ENCODE measurements around the gene ZNF718.
"Not testable (repeated sequence)": the region's sequence is repeated elsewhere in the genome, so short reads cannot be mapped to it uniquely, and the experiment has no call there.

The ZNF718 gene

GRCh38 chr4:161496-162284, 37.4 kb downstream of the ZNF718 start:
- no peak for DNase-seq

GRCh38 chr4:169640-170039, 45.3 kb downstream of the ZNF718 start:
- not testable (repeated sequence) for DNase-seq

- DNase-seq, result not testable (repeated sequence)
These were observed 47.0 kb downstream of the ZNF718 start for GRCh38 chr4:171318-171717.

- DNase-seq, result no peak
These were observed 49.5 kb downstream of the ZNF718 start for GRCh38 chr4:173666-174314.

- DNase-seq, result no peak
These were observed 51.7 kb downstream of the ZNF718 start for GRCh38 chr4:175986-176385.

DNA sequence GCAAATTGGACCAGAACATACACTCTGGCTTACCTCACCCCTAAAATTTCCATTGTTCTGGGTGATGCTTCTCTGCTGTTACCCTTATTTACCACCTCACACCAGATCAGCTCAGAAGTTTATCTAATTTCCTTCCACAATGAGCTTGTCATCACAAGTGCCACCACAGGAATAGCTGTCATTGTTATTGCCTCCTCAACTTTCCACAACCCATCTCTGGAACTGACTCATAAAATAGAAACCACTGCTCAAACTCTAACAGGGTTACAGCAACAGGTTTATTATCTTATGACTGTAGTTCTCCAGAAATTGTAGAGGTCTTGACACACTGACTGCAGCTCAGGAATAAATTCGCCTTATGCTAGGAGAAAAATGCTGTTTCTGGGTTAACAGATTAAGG, 52.7 kb downstream of the ZNF718 start:
- no peak for DNase-seq

DNA sequence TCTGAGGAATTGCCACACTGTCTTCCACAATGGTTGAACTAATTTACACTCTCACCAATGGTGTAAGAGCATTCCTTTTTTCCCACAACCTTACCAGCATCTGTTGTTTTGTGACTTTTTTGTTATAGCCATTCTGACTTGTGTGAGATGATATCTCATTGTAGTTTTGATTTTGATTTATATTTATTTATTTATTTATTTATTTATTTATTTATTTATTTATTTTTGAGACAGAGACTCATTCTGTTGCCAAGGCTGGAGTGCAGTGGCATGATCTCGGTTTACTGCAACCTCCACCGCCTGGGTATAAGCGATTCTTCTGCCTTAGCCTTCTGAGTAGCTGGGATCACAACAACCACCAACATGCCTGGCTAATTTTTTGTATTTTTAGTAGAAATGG, 57.9 kb downstream of the ZNF718 start:
- DNase-seq, result not testable (repeated sequence)

DNA sequence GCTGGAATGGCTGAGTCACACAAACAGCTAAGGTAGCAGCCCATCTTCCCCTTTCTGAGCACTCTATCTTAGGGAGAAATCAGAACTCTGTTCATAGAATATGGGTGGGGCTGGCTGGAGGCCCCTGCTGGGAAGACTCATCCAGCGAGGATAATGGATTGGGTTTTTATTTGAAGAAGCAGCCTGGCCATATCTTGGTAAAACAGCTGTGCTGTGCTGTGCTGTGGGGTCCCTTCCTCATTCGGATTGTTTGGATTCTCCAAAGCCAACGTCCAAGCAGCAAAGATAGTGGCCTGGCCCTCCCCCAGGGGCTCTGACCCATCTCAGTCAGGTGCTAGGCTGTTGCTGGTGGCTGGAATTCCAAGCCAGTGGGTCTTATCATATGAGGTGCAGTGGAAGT, 63.8 kb downstream of the ZNF718 start:
- DNase-seq, result no peak

- not testable (repeated sequence) for DNase-seq
These were observed 70.9 kb downstream of the ZNF718 start for GRCh38 chr4:195159-195558.

DNA sequence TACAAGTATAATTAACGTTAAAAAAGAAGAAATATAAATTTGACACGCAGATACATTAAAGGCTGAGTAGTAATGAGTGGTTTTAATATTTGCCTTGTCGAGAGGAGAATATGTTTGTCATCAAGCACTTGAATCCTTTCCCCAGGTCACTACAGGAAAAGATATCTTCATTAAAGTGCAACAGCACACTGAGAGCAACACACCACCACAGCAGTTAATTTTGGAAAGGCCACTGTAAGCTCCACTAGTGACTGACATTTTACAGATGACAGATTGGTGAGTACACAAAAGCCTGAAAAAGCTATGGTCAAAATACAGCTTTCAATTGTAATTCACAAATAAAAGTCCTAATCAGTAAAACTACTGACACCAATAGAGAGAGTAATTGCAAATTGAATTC, 76.6 kb downstream of the ZNF718 start:
- DNase-seq, result no peak

DNA sequence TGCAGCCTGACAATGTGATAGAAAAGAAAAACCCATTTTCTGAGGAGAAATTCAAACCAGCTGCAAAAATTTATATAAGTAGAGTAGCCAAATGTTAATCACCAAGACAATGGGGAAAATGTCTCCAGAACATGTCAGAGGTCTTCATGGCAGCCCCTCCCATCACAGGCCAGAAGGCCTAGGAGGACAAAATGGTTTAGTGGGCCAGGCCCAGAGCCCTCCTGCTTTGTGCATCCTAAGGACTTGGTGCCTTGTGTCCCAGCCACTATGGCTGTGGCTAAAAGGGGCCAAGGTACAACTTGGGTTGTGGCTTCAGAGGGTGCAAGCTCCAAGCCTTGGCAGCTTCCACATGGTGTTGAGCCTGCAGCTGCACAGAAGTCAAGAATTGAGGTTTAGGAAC, 78.5 kb downstream of the ZNF718 start:
- not testable (repeated sequence) for DNase-seq

- no peak for DNase-seq
These were observed 80.9 kb downstream of the ZNF718 start for GRCh38 chr4:205097-205756.

- no peak for DNase-seq
These were observed 81.8 kb downstream of the ZNF718 start for GRCh38 chr4:206054-206453.

DNA sequence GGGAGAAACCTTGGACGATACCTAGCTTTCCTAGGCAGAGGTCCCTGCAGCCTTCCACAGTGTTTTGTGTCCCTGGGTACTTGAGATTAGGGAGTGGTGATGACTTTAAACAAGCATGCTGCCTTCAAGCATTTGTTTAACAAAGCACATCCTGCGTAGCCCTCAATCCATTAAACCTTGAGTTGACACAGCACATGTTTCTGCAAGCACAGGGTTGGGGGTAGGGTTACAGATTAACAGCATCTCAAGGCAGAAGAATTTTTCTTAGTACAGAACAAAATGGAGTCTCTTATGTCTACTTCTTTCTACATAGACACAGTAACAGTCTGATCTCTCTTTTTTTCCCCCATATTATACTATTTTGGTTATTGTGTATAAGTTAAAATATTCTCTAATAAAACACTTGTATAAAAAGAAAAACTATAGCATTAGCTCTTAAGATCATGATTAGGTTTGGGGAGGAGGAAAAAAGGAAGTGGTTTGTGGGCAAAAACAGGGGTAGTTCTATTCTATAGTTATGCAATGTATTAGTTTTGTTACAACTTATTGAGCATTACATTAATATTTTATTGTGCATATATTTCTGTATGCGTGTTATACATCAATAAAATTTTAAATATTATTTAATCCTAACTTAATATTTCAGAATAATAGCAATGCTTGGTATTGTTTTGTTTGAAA, 84.3 kb downstream of the ZNF718 start:
- DNase-seq, result not testable (repeated sequence)

DNA sequence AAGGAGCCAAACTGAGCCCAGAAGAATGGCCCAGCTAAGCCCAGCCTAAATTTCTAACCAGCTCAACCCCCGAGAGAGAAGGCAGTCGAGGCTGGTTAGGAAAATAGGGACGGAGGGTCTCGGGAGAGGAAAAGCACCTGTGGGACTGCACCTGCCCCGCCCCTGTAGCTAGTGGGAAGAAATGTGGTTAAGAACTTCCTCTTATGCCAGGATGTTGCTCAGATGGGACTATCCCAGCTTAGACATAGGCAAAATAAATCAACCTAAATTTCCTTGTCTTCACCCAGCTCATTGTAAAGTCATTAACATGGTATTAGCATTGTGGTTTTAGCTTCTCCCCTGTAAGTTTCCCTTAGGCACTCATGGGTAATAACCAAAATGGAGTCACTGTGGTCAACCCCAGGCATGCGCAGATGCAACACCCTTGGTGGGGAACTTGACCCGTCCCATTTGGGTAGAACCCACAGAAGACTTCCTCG, 86.8 kb downstream of the ZNF718 start:
- DNase-seq, result no peak

- DNase-seq, result no peak
These were observed 88.3 kb downstream of the ZNF718 start for GRCh38 chr4:212438-213188.

DNA sequence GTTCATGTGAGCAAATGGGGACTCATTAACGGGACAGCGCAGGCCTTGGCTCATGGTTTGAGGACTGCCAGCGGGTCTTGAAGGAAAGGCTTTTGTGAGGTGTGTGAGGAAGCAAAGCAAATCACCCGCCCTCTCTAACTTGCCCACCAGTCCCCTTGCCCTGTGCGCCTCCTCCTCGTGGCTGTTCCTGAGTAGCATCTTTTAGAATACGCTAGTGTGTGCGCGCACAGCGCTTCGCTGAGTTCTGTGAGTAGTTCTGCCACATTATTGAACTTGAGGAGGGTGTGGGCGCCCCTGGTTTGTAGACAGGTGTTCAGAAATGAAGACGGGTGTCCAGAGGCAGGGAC, 88.9 kb downstream of the ZNF718 start:
- DNase-seq, result not testable (repeated sequence)

Measured in activated CD4-positive, alpha-beta T cell treated with anti-CD3 and anti-CD28 coated beads for 1 hour (primary cell).